Measurements from ENCODE around the gene PROCA1. TPM values are rescaled to one million over a fixed set of nuclear protein-coding genes. Genes with fewer than 3 reads are reported as not detected.

Gene PROCA1
- polyA plus RNA-seq, 1 of the 3 experiments (the other 2 are of a cell fraction), result 7.1 TPM

DNA sequence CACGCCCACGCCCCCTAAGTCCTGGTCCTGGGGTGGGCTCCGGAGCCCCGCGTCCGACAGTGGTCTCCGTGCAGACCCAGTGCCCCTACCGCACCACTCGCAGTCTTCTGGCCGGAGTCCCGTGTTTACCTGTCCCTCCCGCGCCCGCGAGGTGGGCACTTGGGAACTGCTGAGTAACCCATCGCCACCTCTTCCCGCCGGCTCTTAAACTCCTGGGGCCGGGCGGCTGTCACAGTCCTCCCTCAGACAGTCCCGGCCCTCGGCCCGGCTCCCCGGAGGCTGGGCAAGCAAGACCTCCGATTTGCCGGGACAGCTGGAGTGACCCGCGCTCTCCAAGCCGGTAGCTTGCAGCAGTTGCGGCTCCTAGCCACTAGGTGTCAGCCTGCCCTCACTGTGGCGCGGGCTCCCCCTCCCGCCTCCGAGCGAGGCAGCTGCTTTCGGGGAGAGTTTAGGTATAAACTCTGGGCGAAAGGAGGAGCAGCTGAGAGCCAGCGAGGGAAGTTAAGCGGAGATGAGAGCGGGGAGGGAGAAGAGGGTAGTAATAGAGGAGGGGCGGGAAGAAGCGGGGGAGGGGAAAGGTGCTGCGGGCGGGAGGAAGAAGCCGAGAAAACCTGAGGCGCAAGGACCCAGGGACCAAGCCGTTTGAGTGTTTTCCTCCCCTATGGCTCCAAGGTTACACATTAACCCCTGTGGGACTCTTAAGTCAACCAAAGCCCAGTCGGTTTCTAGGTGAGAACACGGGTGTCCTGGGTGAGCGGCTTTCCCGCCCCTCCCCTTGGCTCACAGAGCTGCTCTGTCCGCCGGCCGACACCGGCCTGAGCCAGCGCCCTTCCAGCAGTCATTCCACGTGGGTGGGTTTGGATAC is 15.2 kb upstream of the PROCA1 start:
- H3K4me2 ChIP-seq, result peak overlapping the region; percentile 99
- H2AFZ ChIP-seq (ENCODE audit: low read depth), result peak overlapping the region; percentile 81
- ChIA-PET CTCF (interaction anchor here (0.5 to 11.1 kb wide), 67 partner anchors 8 to 916 kb away, joined by 3 to 612 read pairs (median 4); partner anchors contain the start of genes BLTP2, DHRS13, FAM222B and FLOT2), POLR2A (interaction anchor here (0.7 to 4.5 kb wide), 10 partner anchors 16 to 238 kb away, joined by 3 to 90 read pairs (median 4); partner anchors contain the start of genes DHRS13, FLOT2, PROCA1 and TRAF4)
- no peaks in the 10 kb centered on the region for H3K9me2 ChIP-seq
- H3K4me3 ChIP-seq (ENCODE audit: low read depth in 2 of 2, low read length in 1 of 2), result peak overlapping the region; percentile 62 to 81
- peak overlapping the region; percentile 72 to 97 for H3K27ac ChIP-seq (ENCODE audit: low read depth in 2 of 2, low read length in 1 of 2)
- DNase-seq, result peak; percentile 88
- H3K4me1 ChIP-seq (ENCODE audit: control insufficient read depth in 1 of 2, insufficient read depth in 2 of 2, low read depth in 1 of 2, low read length in 1 of 2), result peaks cover 16 to 37% of the 10 kb centered on the region in 2 experiments
- peaks cover 60% of the 10 kb centered on the region for H3F3A ChIP-seq (replicated peaks; ENCODE audit: insufficient read depth)
- under 1% methylated on average over 44 of the region's 57 CpGs for WGBS (ENCODE audit: low lambda C conversion rate)
- H3K9ac ChIP-seq, result peak overlapping the region; percentile 90
- H3K27me3 ChIP-seq (ENCODE audit: insufficient read depth), result no peaks in the 10 kb centered on the region
- peaks cover 23% of the 10 kb centered on the region for H4K20me1 ChIP-seq (ENCODE audit: insufficient read depth)
- no peaks in the 10 kb centered on the region for H3K9me3 ChIP-seq
- peaks cover 15% of the 10 kb centered on the region for H3K79me2 ChIP-seq (ENCODE audit: insufficient read depth)
- peaks cover 24 to 28% of the 10 kb centered on the region in 2 experiments for H3K36me3 ChIP-seq (replicated peaks in 1 of 2; ENCODE audit: control insufficient read depth in 1 of 2, insufficient read depth in 2 of 2, low read length in 1 of 2)
- TF ChIP-seq YY1 (IDR thresholded peaks at IDR 0.05; ENCODE audit: low read depth) (no peak), RXRA (IDR thresholded peaks at IDR 0.05; ENCODE audit: borderline replicate concordance, low read depth) (no peak), MXI1 (IDR thresholded peaks at IDR 0.05; ENCODE audit: low read depth, low read length) (peak; percentile 57), MEF2A (IDR thresholded peaks at IDR 0.05; ENCODE audit: borderline replicate concordance, low read depth) (no peak), RAD21 (IDR thresholded peaks at IDR 0.05; ENCODE audit: low read length) (peak; percentile 98), NRF1 (IDR thresholded peaks at IDR 0.05; ENCODE audit: low read depth, low read length) (no peak), USF2 (IDR thresholded peaks at IDR 0.05; ENCODE audit: borderline replicate concordance, low read depth, low read length) (no peak), JUND (IDR thresholded peaks at IDR 0.05) (no peak), SMC3 (IDR thresholded peaks at IDR 0.05; ENCODE audit: low read depth, low read length) (peak; percentile 90), CTCF (IDR thresholded peaks at IDR 0.05) (peak; percentile 98), FOXM1 (IDR thresholded peaks at IDR 0.05; ENCODE audit: low read depth) (0 out of 2 replicates have a peak, but pooled peaks have one; percentile 27), TAF1 (IDR thresholded peaks at IDR 0.05; ENCODE audit: borderline replicate concordance, low read depth, low read length) (0 out of 2 replicates have a peak, but pooled peaks have one; percentile 35), CHD2 (IDR thresholded peaks at IDR 0.05; ENCODE audit: low read length, partially characterized antibody) (peak; percentile 52), EP300 (IDR thresholded peaks at IDR 0.05; ENCODE audit: borderline replicate concordance in 1 of 2, low read depth in 1 of 2, low read length in 1 of 2) (no peak; a peak in 1 of 4 replicates), TCF12 (IDR thresholded peaks at IDR 0.05) (peak; percentile 52; the same call in 1 of the 2 replicates), GATA2 (CRISPR knock-in tag; IDR thresholded peaks at IDR 0.05) (no peak), REST (IDR thresholded peaks at IDR 0.05; ENCODE audit: low read depth, low read length) (peak; percentile 55; the same call in 1 of the 2 replicates), EZH2phosphoT487 (IDR thresholded peaks at IDR 0.05; ENCODE audit: borderline replicate concordance, low read depth) (no peak), FOSL2 (IDR thresholded peaks at IDR 0.05; ENCODE audit: borderline replicate concordance, low read depth) (no peak), NFIC (IDR thresholded peaks at IDR 0.05; ENCODE audit: borderline replicate concordance) (no peak), RCOR1 (IDR thresholded peaks at IDR 0.05; ENCODE audit: low read length) (no peak)
- TF ChIP-seq, protein P1, sequence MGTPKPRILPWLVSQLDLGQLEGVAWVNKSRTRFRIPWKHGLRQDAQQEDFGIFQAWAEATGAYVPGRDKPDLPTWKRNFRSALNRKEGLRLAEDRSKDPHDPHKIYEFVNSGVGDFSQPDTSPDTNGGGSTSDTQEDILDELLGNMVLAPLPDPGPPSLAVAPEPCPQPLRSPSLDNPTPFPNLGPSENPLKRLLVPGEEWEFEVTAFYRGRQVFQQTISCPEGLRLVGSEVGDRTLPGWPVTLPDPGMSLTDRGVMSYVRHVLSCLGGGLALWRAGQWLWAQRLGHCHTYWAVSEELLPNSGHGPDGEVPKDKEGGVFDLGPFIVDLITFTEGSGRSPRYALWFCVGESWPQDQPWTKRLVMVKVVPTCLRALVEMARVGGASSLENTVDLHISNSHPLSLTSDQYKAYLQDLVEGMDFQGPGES (IDR thresholded peaks at IDR 0.05; ENCODE audit: low read depth, low read length), result no peak
- TF ChIP-seq, protein P2, sequence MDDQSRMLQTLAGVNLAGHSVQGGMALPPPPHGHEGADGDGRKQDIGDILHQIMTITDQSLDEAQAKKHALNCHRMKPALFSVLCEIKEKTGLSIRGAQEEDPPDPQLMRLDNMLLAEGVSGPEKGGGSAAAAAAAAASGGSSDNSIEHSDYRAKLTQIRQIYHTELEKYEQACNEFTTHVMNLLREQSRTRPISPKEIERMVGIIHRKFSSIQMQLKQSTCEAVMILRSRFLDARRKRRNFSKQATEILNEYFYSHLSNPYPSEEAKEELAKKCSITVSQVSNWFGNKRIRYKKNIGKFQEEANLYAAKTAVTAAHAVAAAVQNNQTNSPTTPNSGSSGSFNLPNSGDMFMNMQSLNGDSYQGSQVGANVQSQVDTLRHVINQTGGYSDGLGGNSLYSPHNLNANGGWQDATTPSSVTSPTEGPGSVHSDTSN (IDR thresholded peaks at IDR 0.05), result 0 out of 2 replicates have a peak, but pooled peaks have one; percentile 15
